IPS DF 6.9 (cell line): ENCODE results near the gene PARD3B.

Source experiments
- DNase-seq: peaks from one replicate; pipeline ENCODE4 v3.0.0-alpha.2; 2013; ENCODE audit warnings: low read depth, low spot score
- H3K27ac ChIP-seq: one replicate; pipeline ENCODE4 v1.5.1; 2013; ENCODE audit warnings: low read length, control low read depth
- H3K27me3 ChIP-seq: 2 replicates; pipeline ENCODE4 v1.6.1; 2013; ENCODE audit warnings: mild to moderate bottlenecking, low read length; ENCODE audit not compliant: control insufficient read depth, insufficient read depth
- H3K36me3 ChIP-seq: 2 replicates; pipeline ENCODE4 v1.6.1; 2013; ENCODE audit warnings: low read length; ENCODE audit not compliant: control insufficient read depth, insufficient read depth
- H3K4me1 ChIP-seq: 2 replicates; pipeline ENCODE4 v1.6.1; 2013; ENCODE audit warnings: low read length; ENCODE audit not compliant: control insufficient read depth, insufficient read depth
- H3K4me3 ChIP-seq: 2 replicates; pipeline ENCODE4 v1.5.1; 2013; ENCODE audit warnings: mild to moderate bottlenecking, low read length
- H3K9me3 ChIP-seq: 2 replicates; pipeline ENCODE4 v1.6.1; 2013; ENCODE audit warnings: low read length, inconsistent platforms; ENCODE audit not compliant: control insufficient read depth, insufficient read depth
- WGBS: extraction: QIAGEN DNeasy Blood & Tissue Kit; methylation state at CpG from one replicate; pipeline ENCODE4 v1.1.7; 2013; ENCODE audit warnings: mixed read lengths, missing lambda C conversion rate; ENCODE audit not compliant: insufficient read length, insufficient coverage; 5-methylcytosine and 5-hydroxymethylcytosine counted together

Gene PARD3B

DNA sequence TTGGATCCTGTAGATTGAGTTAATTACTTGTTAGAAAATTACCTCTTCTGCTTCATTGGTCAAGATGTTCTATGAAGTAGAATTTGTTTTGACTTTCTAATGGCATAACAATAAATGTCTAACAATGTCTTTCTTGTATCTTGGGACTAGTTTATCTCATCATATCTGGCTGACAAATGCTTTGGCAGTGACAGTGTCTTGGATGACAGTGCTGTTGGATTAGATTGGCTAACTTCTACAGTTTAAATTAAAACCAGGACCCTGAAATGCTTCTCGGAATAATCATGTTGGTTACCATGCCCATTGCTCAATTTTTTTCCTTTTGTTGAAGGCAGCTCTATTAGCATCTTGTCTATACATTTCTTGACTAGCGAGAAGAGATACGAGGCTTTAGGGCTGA lies 176.9 kb downstream of the PARD3B start:
- H3K4me3 ChIP-seq: no peak overlapping the region
- H3K27me3 ChIP-seq: no peaks in the 10 kb centered on the region
- no CpG with 5 or more reads among the region's 3 CpGs for WGBS
- H3K36me3 ChIP-seq: no peaks in the 10 kb centered on the region
- no peaks in the 10 kb centered on the region for H3K4me1 ChIP-seq
- H3K27ac ChIP-seq: no peak overlapping the region
- no peaks in the 10 kb centered on the region for H3K9me3 ChIP-seq
- no peak for DNase-seq

DNA sequence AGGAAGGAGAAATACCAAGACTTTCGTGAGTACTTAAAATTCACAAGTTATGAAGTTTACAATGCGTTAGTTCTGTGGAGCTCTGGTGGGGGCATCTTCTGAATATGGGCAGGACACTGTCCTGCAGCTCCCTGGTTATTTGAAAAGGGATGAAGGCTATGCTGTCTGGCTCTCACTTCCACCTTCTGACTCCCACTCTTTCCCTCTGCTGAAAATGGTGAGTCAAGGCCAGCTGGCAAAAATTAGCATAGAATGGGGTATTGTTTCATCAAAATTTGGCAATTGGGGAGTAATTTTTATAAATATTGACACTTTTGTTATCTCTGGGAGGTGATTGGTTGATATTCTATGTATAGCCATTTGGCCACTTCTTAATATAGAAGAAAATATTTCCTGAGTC lies 177.4 kb downstream of the PARD3B start:
- Histone ChIP-seq H3K27ac (no peak overlapping the region), H3K36me3 (no peaks in the 10 kb centered on the region), H3K4me3 (no peak overlapping the region), H3K9me3 (no peaks in the 10 kb centered on the region), H3K4me1 (no peaks in the 10 kb centered on the region), H3K27me3 (no peaks in the 10 kb centered on the region)
- no peak for DNase-seq
- WGBS: no CpG with 5 or more reads among the region's 2 CpGs

DNA sequence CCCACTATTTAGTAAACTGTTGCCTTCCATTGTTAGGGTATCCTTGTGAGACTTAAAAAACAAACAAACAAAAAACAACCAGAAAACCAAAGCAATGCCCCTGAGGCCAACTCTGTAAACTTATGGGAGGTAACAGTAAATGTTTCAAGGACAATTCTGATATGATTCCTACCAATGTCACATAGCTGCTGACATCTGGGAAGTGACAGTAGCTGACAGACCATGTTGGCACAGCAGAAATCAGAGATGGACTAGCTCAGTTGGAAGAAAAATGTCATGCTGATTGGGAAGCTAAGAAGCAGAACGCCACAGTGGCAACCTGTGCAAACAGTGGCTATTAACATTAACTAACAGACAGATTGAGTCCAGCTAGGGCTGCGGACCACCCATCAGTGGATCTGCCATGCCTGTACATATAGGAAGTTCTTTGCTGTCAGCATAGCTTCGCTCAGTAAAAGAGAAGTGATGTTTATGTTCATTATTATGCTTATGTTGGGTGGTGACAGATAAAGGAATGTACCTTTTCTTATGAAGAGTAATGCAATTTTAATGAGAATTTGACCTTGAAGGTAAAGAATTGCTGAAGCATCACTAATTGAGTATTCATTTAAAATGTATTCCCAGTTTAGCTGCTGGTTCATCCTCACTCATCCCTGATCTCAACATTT lies 180.6 kb downstream of the PARD3B start:
- no peaks in the 10 kb centered on the region for H3K4me1 ChIP-seq
- H3K27me3 ChIP-seq: no peaks in the 10 kb centered on the region
- no peaks in the 10 kb centered on the region for H3K9me3 ChIP-seq
- H3K36me3 ChIP-seq: no peaks in the 10 kb centered on the region
- no peak for DNase-seq
- no peak overlapping the region for H3K27ac ChIP-seq
- H3K4me3 ChIP-seq: no peak overlapping the region
- no CpG with 5 or more reads among the region's 3 CpGs for WGBS

DNA sequence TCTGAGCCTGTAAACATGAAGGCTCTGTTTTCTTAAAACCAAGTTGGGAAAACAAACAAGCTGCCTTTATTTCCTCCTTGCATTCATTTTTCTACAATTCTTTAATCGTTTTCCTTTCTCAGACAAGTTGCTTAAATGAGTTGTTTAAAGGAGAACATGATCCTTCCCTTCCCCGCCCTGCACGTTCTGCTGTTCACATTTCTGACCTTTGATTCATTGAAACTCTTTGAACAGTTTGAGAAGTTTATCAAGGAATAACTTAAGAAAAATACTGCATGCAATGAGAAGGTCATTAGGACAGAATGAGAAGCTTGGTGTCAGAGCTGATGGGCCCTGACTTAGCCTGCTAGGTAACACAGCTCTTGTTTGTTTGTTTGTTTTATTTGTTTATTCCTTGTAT lies 181.6 kb downstream of the PARD3B start:
- Histone ChIP-seq H3K27me3 (no peaks in the 10 kb centered on the region), H3K36me3 (no peaks in the 10 kb centered on the region), H3K4me1 (no peaks in the 10 kb centered on the region), H3K4me3 (no peak overlapping the region), H3K9me3 (no peaks in the 10 kb centered on the region), H3K27ac (no peak overlapping the region)
- no peak for DNase-seq
- no CpG with 5 or more reads among the region's 3 CpGs for WGBS

DNA sequence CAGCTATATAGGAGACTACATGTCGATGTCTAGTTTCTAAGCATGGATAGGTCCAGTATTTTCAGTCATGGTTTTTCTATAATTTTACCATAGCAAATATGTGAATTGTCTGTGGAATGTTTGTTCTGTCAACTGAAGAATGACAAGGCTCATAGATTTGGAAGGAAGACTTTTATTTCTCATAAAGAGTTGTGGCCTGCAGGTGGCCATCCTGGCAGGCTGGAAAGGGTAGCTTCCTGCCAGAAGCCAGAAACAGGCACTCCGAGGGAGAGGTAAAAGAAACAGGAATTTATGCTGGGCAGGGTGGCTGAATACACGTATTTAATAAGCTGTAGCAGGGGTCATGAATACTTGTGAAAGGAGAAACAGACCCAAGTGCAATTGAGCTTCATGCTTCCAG lies 182.1 kb downstream of the PARD3B start:
- Histone ChIP-seq H3K36me3 (no peaks in the 10 kb centered on the region), H3K9me3 (no peaks in the 10 kb centered on the region), H3K4me1 (no peaks in the 10 kb centered on the region), H3K27ac (no peak overlapping the region), H3K27me3 (no peaks in the 10 kb centered on the region), H3K4me3 (no peak overlapping the region)
- no peak for DNase-seq
- whole genome bisulfite sequencing: no CpG with 5 or more reads among the region's 3 CpGs

DNA sequence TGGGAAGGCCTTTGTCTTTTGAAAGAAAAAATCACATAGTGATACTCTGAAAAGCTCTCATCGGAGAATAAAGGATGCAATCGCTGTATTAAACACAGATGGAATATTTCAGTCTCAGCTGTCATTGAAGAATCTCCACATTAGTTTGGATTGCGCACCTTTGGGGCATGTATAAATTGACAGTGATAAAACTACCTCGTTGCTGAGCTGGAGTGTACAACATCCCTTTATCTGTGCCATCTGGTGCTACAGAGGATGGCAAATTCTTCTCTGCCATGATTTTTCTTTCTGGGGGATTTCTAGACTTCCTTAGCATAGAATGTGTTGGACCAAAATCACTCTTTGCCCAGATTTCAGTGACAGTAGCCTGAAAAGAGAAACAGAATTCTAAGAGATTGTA lies 185.3 kb downstream of the PARD3B start:
- H3K27me3 ChIP-seq: no peaks in the 10 kb centered on the region
- H3K9me3 ChIP-seq: no peaks in the 10 kb centered on the region
- no peak overlapping the region for H3K4me3 ChIP-seq
- no peaks in the 10 kb centered on the region for H3K36me3 ChIP-seq
- no CpG with 5 or more reads among the region's 4 CpGs for WGBS
- H3K27ac ChIP-seq: no peak overlapping the region
- no peak for DNase-seq
- no peaks in the 10 kb centered on the region for H3K4me1 ChIP-seq

DNA sequence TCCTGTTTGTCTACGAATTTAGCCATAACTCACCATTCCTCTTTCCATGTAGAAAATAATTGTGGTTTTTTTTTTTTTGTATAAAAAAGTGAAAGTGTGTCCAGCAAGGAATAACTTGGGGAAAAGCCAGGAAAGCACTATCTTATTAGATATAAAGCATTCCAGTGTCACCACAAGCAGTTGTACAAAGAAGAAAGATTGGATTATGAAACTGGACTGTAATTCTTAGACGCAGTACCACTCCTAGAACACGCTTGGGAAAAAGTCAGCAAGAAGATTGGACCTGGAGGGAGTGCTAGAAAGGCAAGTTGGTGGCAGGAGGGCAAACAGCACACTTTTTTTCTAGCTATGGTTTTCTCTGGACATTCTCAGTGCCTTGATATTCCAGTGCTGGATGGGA lies 186.7 kb downstream of the PARD3B start:
- no peaks in the 10 kb centered on the region for H3K27me3 ChIP-seq
- no CpG with 5 or more reads among the region's 3 CpGs for WGBS
- DNase-seq: no peak
- no peak overlapping the region for H3K27ac ChIP-seq
- H3K36me3 ChIP-seq: no peaks in the 10 kb centered on the region
- H3K4me3 ChIP-seq: no peak overlapping the region
- no peaks in the 10 kb centered on the region for H3K9me3 ChIP-seq
- no peaks in the 10 kb centered on the region for H3K4me1 ChIP-seq

DNA sequence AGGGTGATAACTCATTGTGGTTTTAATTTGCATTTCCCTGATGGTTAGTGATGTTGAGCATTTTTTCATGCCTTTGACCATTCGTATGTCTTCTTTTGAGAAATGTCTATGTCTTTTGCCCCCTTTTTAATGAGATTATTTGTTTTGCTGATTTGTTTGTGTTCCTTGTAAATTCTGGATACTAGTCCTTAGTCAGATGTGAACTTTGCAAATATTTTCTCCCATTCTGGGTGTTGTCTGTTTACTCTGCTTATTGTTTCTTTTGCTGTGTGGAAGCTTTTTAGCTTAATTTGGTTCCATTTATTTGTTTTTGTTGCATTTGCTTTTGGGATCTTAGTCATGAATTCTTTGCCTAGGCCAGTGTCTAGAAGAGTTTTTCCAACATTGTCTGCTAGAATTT lies 192.0 kb downstream of the PARD3B start:
- Histone ChIP-seq H3K4me1 (no peaks in the 10 kb centered on the region), H3K27ac (no peak overlapping the region), H3K9me3 (no peaks in the 10 kb centered on the region), H3K4me3 (no peak overlapping the region), H3K27me3 (no peaks in the 10 kb centered on the region), H3K36me3 (no peaks in the 10 kb centered on the region)
- no CpG with 5 or more reads among the region's 1 CpG for WGBS
- DNase-seq: no peak

DNA sequence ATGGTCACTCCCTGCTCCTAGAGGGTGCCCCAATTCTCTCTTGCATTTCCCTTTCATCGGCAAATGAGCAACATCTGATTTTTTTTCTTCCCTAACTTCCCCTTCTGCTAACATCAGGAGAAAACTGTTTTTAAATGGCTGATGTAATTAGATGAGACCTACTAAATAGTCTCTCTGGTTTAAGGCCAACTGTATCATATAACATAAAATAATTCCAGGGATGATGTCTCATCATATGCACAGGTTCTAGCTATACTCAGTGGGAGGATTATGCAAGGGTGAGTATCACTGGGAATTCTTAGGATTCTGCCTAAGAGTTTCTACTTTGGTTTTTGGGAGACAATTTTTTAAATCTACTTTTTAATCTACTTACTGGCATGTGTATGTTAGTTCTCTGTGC lies 193.4 kb downstream of the PARD3B start:
- no CpG with 5 or more reads among the region's 1 CpG for WGBS
- Histone ChIP-seq H3K4me1 (no peaks in the 10 kb centered on the region), H3K27me3 (no peaks in the 10 kb centered on the region), H3K9me3 (no peaks in the 10 kb centered on the region), H3K27ac (no peak overlapping the region), H3K4me3 (no peak overlapping the region), H3K36me3 (no peaks in the 10 kb centered on the region)
- DNase-seq: no peak

DNA sequence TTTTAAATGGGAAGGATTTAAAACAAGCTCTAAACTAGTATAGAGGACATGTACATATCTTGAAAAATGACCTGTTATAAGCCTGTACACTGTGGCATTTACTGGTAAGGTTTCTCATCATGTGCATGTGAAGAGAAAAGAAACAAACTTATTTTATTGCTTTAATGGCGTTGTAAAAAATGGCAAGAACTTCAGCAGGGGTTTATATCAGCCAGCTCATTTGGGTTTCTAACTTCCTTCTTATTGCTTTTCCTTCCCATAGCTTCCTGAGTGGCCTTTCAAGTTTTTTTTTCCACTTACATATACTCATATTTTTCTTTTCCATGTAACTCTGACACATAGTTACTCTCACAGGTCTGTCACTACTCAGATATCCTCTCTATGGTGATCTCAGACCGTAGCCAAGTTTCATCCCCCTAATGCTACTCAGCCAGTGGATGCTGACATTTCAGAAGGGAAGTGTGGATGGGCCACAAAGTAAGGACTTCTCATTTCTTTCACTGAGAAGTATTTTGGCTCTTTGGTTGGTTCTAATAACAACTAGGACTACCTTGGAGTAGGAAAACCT lies 198.2 kb downstream of the PARD3B start:
- Histone ChIP-seq H3K27me3 (no peaks in the 10 kb centered on the region), H3K4me3 (no peak overlapping the region), H3K36me3 (no peaks in the 10 kb centered on the region), H3K9me3 (no peaks in the 10 kb centered on the region), H3K27ac (no peak overlapping the region), H3K4me1 (no peaks in the 10 kb centered on the region)
- no peak for DNase-seq
- no CpG with 5 or more reads among the region's 2 CpGs for WGBS

DNA sequence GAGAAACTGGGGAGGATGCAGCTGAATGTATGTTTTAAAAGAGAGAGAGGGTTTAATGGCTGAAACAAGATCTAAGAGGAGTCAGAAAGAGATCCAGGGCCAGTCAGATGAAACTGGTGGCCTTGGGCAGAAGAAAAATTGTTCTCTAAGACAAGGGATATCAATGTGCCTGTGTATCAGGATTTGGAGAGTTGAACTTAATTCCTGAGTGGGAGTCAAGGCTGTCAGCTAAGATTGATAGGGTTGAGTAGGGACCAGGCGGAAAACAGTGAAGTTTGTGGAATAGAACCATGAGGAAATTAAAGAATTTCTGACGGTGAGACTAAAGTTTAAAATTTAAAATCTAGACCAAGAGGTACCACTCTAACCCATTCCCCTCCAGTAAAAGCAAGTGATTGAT lies 199.2 kb downstream of the PARD3B start:
- Histone ChIP-seq H3K4me1 (no peaks in the 10 kb centered on the region), H3K27ac (no peak overlapping the region), H3K4me3 (no peak overlapping the region), H3K36me3 (no peaks in the 10 kb centered on the region), H3K27me3 (no peaks in the 10 kb centered on the region), H3K9me3 (no peaks in the 10 kb centered on the region)
- no CpG with 5 or more reads among the region's 2 CpGs for WGBS
- no peak for DNase-seq
